PFSK-1 (cell line): ENCODE measurements around the gene TGFBR1.

Source experiments
- FOXP2 ChIP-seq: optimal IDR thresholded peaks from 2 replicates; pipeline ENCODE3; 2011; ENCODE audit warnings: borderline replicate concordance, control low read depth, inconsistent platforms; ENCODE audit not compliant: insufficient read depth; ENCODE audit errors: extremely low read length, extremely low read depth
- POLR2AphosphoS5 ChIP-seq: IDR thresholded peaks from 2 replicates; pipeline ENCODE4 v1.6.1; 2012; ENCODE audit warnings: low read depth, mild to moderate bottlenecking, control low read depth, low read length, moderate library complexity
- REST ChIP-seq, 2 experiments: IDR thresholded peaks; 2 replicates each; pipeline versions ENCODE4 v1.6.1 to v1.8.0; 2011 to 2012; ENCODE audit warnings: low read depth in 2 of 2, low read length in 2 of 2, control low read depth in 1 of 2, inconsistent platforms in 1 of 2, mild to moderate bottlenecking in 1 of 2, moderate library complexity in 1 of 2; ENCODE audit not compliant: insufficient read depth in 1 of 2
- SIN3A ChIP-seq: IDR thresholded peaks from 2 replicates; pipeline ENCODE4 v1.6.1; 2012; ENCODE audit warnings: mild to moderate bottlenecking, low read length, moderate library complexity, borderline replicate concordance; ENCODE audit not compliant: insufficient read depth
- TAF1 ChIP-seq: IDR thresholded peaks from 2 replicates; pipeline ENCODE4 v1.6.1; 2012; ENCODE audit warnings: low read length, control low read depth, borderline replicate concordance; ENCODE audit not compliant: insufficient read depth

The TGFBR1 gene

GRCh38 chr9:99160173-99160572, 55.3 kb downstream of the TGFBR1 start:
- TF ChIP-seq POLR2AphosphoS5, result no peak
- TF ChIP-seq REST (IDR thresholded peaks at IDR 0.05; ENCODE audit: insufficient read depth in 1 of 2, low read depth in 2 of 2, low read length in 2 of 2), result no peak
- TF ChIP-seq TAF1, result no peak
- no peak for TF ChIP-seq SIN3A
- TF ChIP-seq FOXP2, result no peak

- TF ChIP-seq SIN3A, result no peak
- no peak for TF ChIP-seq FOXP2
- TF ChIP-seq REST (IDR thresholded peaks at IDR 0.05; ENCODE audit: insufficient read depth in 1 of 2, low read depth in 2 of 2, low read length in 2 of 2), result no peak
- no peak for TF ChIP-seq POLR2AphosphoS5
- no peak for TF ChIP-seq TAF1
Observed at GRCh38 chr9:99162759-99163364, 57.9 kb downstream of the TGFBR1 start.

- TF ChIP-seq TAF1 (no peak), REST (IDR thresholded peaks at IDR 0.05; ENCODE audit: insufficient read depth in 1 of 2, low read depth in 2 of 2, low read length in 2 of 2) (no peak), POLR2AphosphoS5 (no peak), SIN3A (no peak), FOXP2 (no peak)
Observed at GRCh38 chr9:99166149-99166548, 61.2 kb downstream of the TGFBR1 start.

- TF ChIP-seq REST (IDR thresholded peaks at IDR 0.05; ENCODE audit: insufficient read depth in 1 of 2, low read depth in 2 of 2, low read length in 2 of 2), result no peak
Observed at GRCh38 chr9:99167119-99167518, 62.2 kb downstream of the TGFBR1 start.

- TF ChIP-seq TAF1 (no peak), REST (IDR thresholded peaks at IDR 0.05; ENCODE audit: insufficient read depth in 1 of 2, low read depth in 2 of 2, low read length in 2 of 2) (no peak), SIN3A (no peak), FOXP2 (no peak), POLR2AphosphoS5 (no peak)
Observed at GRCh38 chr9:99167694-99168093, 62.8 kb downstream of the TGFBR1 start.
